Bronchial epithelial cell (primary cell): ENCODE measurements around the gene BRF1. TPM values are rescaled to one million over a fixed set of nuclear protein-coding genes. Genes with fewer than 3 reads are reported as not detected.

ENCODE experiments used
- DNase-seq: peaks from one replicate; pipeline ENCODE4 v3.0.0-alpha.2; 2010; ENCODE audit warnings: low read depth
- FAIRE-seq: peaks from 2 replicates; lab custom pipeline; 2011; peaks lifted over from hg19 to GRCh38; lab: Jason Lieb, UNC
- H3K27me3 ChIP-seq: 2 replicates; pipeline ENCODE4 v1.5.1; 2011; ENCODE audit warnings: low read length; ENCODE audit not compliant: control insufficient read depth, insufficient read depth
- H3K36me3 ChIP-seq: 2 replicates; pipeline ENCODE4 v1.5.1; 2011; ENCODE audit warnings: low read length; ENCODE audit not compliant: control insufficient read depth, insufficient read depth
- H3K4me3 ChIP-seq: 2 replicates; pipeline ENCODE4 v1.5.1; 2011; ENCODE audit warnings: mild to moderate bottlenecking, low read depth, low read length, control low read depth
- total RNA-seq: library from RNA; depleted of rRNA; stranded (reverse); fragments of >200 nt; gene quantifications from 2 replicates; pipeline ENCODE4 v1.2.1, GENCODE V29; 2014
- TF ChIP-seq, protein P1 (sequence below): IDR thresholded peaks from 2 replicates; pipeline ENCODE4 v1.5.1; 2011; ENCODE audit warnings: mild to moderate bottlenecking, moderate library complexity, low read length, control low read depth, inconsistent platforms; ENCODE audit not compliant: insufficient read depth, severe bottlenecking

Gene BRF1
- total RNA-seq, 1 donor from 2014 or later = 24.0 TPM

DNA sequence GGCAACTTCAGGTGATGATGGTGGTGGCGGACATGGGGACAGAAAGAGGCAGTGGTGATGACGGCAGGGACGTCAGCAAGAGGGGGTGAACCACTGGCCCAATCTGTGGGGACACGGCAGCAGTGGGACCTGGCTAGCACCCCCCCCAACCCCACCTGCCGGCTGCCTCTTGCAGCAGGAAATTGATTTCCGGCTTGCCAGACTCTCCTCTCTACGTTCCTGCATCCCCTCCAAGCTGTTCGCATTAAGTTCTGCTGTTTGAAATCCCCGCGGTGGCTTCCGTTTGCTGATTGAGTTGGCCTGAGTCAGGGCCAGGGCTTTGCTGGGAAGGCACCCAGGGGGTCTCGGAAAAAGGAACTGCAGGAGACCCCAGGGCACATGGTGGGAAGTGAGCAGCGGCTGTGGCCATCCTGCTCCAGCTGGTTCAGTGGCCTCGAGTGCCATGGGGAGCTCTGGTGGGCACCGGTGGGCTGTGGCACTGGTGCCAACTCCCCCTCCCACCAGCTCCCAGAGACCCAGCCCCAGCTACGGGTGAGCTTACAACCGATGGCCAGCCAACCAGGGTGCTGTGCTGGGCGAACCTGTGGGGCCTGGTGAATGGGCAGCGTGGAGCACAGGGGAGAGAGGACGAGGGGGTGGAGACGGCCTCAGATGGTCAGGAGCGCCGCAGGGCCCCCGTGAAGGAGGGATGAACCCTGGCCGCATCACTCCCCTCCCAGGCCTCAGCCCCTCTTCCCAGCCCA is 105.1 kb downstream of the BRF1 start:
- no peak for FAIRE-seq
- no peak for DNase-seq
- Histone ChIP-seq H3K27me3 (peaks cover 27% of the 10 kb centered on the region), H3K4me3 (no peak overlapping the region), H3K36me3 (no peaks in the 10 kb centered on the region)
- TF ChIP-seq, protein P1, sequence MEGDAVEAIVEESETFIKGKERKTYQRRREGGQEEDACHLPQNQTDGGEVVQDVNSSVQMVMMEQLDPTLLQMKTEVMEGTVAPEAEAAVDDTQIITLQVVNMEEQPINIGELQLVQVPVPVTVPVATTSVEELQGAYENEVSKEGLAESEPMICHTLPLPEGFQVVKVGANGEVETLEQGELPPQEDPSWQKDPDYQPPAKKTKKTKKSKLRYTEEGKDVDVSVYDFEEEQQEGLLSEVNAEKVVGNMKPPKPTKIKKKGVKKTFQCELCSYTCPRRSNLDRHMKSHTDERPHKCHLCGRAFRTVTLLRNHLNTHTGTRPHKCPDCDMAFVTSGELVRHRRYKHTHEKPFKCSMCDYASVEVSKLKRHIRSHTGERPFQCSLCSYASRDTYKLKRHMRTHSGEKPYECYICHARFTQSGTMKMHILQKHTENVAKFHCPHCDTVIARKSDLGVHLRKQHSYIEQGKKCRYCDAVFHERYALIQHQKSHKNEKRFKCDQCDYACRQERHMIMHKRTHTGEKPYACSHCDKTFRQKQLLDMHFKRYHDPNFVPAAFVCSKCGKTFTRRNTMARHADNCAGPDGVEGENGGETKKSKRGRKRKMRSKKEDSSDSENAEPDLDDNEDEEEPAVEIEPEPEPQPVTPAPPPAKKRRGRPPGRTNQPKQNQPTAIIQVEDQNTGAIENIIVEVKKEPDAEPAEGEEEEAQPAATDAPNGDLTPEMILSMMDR = no peak

DNA sequence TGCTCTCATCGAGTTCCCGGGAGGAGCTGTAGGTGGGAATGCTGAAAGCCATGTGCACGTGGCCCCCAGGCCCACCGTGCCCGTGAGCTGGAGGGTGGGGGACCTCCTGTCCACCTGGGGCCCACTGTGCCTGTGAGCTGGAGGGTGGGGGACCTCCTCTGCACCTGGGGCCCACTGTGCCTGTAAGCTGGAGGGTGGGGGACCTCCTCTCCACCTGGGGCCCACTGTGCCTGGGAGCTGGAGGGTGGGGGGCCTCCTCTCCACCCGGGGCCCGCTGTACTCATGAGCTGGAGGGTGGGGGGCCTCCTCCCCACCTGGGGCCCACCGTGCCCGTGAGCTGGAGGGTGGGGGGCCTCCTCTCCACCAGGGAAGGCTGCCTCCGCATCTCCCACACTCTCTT is 105.8 kb downstream of the BRF1 start:
- no peak for FAIRE-seq

DNA sequence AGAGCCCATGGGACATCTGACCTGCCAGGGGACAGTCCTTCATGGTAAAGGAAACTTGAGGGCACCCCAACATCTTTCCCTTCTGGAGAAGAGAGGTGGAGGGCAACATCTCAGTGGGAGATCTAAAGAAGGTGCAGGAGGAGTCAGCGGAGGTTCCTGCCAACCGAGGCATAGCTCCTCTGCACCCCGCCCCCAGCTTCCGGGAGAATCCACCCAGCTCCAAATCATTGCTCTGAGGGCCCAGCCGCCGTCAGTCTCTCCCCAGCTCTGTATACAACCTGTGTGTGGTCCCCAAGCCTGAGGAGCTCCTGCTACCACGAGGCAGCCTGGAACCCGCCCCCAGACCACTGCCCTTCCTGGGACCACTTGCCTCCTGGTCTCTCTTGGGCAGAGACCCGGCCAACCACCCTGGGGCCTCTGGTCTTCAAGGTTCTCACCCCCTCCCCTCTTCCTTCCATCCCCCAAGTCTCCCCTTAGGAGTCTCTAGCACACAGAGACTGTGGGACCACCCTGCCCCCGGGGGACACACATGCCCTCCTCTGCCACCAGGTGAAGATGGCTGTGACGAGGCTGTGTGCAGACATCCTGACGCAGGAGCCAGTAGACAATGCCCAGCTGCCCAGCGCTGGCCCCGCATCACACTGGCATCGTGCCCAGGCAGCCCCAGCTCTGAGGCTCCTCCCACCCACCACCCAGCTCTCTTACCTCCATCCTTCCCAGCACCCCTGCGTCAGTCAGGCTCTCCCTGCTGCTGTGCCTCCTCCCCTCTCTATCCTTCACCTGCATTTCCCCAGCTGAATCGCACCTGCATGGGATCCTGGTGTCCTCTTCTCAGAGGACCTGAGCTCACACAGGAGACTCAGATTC is 106.7 kb downstream of the BRF1 start:
- peak; percentile 18 for FAIRE-seq
- TF ChIP-seq, protein P1 = no peak
- H3K36me3 ChIP-seq = no peaks in the 10 kb centered on the region
- H3K27me3 ChIP-seq = peaks cover 25% of the 10 kb centered on the region
- H3K4me3 ChIP-seq = no peak overlapping the region
- DNase-seq = no peak

More for the DNA sequence above, 105.8 kb downstream of the BRF1 start:
- Histone ChIP-seq H3K4me3 (no peak overlapping the region), H3K27me3 (peaks cover 25% of the 10 kb centered on the region), H3K36me3 (no peaks in the 10 kb centered on the region)
- DNase-seq = no peak
- TF ChIP-seq, protein P1 = no peak

DNA sequence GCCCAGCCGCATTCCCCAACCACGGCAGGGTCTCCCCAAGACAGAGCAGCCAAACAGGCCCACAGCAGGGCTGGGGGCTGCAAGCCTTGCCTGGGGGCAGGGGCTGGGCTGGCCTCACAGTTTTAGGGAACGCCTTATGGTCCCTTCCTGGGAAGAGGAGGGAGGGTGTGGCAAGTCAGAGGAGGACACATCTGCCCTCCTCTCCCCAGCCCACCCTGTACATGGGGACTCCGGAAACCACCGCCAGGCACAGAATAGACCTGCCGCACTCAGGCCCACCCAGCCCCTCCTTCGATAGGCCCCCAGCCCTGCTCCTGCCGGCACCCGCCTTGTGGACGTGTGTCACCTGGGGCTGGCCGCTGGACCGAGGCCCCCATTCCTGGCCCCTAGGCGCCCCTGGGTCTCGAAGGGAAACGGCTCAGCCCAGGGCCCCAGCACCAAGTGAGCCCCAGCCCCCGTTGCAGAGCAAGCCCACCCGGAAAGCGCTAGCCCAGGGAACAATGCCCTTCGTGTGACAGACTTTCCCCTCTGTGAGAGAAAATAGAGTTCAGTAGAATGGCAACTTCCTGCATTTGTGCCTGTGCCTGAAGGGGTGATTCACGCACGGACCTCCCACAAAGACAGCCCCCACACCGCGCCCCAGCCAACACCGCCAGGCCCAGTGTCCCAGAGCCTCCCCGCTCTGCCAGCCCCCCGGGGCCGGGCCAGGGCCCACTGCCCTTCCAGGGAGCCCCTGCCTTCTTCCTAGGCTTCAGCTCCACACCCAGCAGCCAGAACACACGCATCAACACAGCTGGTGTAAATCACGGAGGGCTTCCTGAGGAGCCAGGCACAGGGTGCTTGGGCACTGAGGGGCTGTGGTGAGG is 107.7 kb downstream of the BRF1 start:
- peaks cover 22% of the 10 kb centered on the region for H3K27me3 ChIP-seq
- H3K4me3 ChIP-seq = no peak overlapping the region
- no peaks in the 10 kb centered on the region for H3K36me3 ChIP-seq
- no peak for DNase-seq
- TF ChIP-seq, protein P1 = no peak
- FAIRE-seq = no peak

DNA sequence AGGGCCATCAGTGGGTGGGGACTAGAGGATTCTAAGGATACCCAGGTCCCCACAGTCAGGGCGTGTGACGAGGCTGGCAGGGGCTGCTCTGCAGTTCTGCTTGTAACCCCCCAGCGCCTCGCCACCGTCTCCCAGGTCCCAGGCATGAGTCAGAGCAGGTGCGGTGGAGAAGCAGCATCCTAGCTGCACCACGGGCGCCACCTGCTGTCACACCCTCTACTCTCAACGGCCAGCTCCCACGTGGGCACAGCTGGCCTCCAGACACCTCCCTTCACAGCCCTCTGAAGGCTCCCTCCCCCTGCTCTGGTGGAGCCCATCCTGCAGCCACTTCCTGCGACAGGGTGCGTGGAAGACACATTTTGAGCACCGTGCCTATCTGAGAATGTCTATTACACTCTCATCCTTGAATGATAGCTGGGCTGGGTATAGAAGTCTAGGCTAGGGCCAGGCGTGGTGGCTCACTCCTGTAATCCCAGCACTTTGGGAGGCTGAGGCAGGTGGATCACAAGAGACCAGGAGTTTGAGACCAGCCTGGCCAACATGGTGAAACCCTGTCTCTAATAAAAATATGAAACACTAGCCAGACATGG is 112.8 kb downstream of the BRF1 start:
- H3K36me3 ChIP-seq = no peaks in the 10 kb centered on the region
- peaks cover 2% of the 10 kb centered on the region for H3K27me3 ChIP-seq
- no peak overlapping the region for H3K4me3 ChIP-seq
- FAIRE-seq = no peak
- TF ChIP-seq, protein P1 = peak; percentile 26
- no peak for DNase-seq
